Lung microvascular endothelial cell (primary cell): Measurements from ENCODE around the gene ST13. TPM values are rescaled to one million over a fixed set of nuclear protein-coding genes. Genes with fewer than 3 reads are reported as not detected.
"Not testable (repeated sequence)": the region's sequence is repeated elsewhere in the genome, so short reads cannot be mapped to it uniquely, and the experiment has no call there.

Source experiments
- DNase-seq, 2 donors: peaks; one replicate each; pipeline versions ENCODE4 v3.0.0 to v3.0.0-alpha.2; 2010; ENCODE audit warnings: low read depth in 2 of 2
- total RNA-seq: library from RNA; depleted of rRNA; stranded (reverse); fragments of >200 nt; gene quantifications from 2 replicates; pipeline ENCODE4 v1.2.1, GENCODE V29; 2014

ST13 gene
- 158 and 180 TPM in 2 replicates for total RNA-seq

GRCh38 chr22:40856513-40857308, at the start of gene ST13, which contains the start of gene XPNPEP3:
Gene ST13 (minus strand): TSS chr22:40856639. CDS start chr22:40856540, 99 bp downstream.
Gene XPNPEP3 (plus strand): TSS chr22:40857148. CDS start chr22:40857182, 34 bp downstream.
- peak; percentile 97 for DNase-seq

GRCh38 chr22:40904101-40904500, 47.7 kb upstream of the ST13 start:
- DNase-seq: no peak

DNA sequence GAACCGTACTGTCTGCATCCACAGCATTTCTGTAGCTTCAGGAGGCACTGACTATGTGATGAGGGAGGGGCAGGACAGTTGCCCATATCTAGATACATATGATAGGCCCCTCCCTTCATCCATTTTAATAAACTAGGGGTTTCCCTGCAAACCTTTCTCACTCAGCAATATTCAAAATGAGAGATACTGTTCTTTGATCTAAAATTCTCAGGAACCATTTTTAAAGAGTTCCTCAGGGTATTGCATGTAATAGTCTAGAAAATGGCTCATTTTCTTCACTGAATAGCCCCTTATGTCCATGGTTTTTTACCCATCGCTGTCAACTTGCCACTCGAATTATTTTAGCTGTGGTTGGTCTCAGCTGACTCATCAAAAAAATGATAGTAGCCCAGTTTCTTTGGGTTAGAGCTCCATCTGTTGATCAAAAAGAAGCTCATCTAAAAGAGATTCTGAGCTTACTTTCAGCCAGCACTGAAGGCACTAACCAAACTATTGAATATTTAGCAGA, 42.5 kb upstream of the ST13 start:
- DNase-seq: peak; percentile 62 to 78

GRCh38 chr22:40894417-40894816, 38.0 kb upstream of the ST13 start:
- DNase-seq: no peak

DNA sequence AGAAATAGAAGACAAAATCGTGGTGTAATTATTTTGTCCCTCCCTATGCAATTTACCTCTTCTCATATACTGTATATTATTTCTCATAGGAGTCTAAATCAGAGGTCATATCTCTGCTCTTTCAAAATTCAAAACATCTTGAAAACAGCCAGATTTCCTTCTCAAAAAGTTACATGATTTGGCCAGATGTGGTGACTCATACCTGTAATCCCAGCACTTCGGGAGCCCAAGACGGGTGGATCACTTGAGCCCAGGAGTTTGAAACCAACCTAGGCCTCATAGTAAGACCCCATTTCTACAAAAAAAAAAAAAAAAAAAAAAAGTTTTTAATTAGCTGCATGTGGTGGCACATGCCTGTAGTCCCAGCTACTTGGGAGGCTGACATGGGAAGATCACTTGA, 34.4 kb upstream of the ST13 start:
- DNase-seq: no peak

DNA sequence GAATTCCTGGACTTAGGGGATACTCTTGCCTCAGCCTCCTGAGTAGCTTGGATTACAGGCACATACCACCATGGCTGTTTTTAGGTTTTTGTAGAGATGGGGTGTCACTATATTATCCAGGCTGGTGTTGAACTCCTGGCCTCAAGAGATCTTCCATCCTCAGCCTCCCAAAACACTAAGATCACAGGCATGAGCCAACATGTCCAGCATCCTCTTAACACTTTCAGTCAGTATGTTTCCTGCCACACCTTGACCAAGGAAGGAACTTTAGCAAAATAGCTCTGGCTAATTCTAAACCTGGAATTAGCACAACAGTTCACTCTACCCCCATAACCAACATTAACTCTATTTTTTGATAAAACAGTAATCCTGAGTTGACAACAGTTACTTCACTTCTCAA, 32.7 kb upstream of the ST13 start:
- DNase-seq: no peak

DNA sequence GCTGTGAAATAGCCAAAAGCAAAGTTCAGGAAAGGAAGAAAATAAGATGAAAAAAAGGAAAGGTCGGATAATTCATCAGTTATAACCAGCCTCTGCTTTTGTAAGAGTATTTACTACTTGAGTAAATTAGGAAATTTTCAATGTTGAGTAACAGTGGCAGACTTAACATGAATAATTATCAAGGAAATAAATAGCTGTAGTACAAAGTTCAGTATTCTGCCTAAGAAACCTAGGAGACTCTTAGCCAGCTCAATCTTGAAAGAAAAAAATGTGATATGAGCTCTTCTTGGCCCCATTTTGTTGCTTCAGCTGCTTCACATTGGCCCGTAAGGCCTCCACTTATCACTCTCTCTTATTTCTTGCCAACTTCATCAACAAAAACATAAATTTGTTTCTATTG, 22.5 kb upstream of the ST13 start:
- no peak for DNase-seq

GRCh38 chr22:40877488-40877887, 21.0 kb upstream of the ST13 start:
- no peak for DNase-seq

DNA sequence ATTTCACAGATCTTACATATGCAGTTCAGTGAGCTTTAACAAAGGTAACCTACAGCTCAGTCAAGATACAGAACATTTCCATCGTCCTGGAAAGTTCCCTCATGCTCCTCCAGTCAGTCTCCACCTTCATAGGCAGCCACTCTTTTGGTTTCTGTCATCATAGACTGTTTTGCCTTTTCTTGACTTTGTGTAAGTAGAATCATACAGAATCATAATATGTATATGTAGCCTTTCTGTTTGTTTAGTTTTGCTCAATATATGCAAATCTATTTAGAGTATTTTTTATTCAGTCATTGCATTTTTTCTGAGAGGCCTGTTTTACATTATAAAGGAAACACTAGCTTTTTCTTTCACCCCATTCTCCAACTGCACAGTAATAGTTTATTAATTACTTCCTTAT, 20.5 kb upstream of the ST13 start:
- DNase-seq: no peak

DNA sequence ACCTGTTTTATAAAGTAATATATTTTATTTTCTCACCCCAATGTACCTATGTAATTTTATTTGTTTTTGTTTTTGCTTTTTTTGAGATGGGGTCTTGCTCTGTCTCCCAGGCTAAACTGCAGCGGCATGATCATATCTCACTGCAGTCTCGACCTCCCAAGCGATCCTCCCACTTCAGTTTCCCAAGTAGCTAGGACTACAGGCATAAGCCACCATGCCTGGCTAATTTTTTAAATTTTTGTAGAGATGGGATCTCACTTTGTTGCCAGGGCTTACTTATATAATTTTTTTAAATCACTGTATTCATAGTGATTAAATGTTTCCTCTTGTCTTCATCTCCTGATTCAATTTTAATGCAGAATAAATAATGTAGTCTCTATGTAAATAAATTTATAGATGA, 18.7 kb upstream of the ST13 start:
- DNase-seq: no peak

- no peak for DNase-seq
Observed at GRCh38 chr22:40874016-40874415, 17.6 kb upstream of the ST13 start.

- DNase-seq: not testable (repeated sequence)
Observed at GRCh38 chr22:40868379-40868778, 11.9 kb upstream of the ST13 start.

DNA sequence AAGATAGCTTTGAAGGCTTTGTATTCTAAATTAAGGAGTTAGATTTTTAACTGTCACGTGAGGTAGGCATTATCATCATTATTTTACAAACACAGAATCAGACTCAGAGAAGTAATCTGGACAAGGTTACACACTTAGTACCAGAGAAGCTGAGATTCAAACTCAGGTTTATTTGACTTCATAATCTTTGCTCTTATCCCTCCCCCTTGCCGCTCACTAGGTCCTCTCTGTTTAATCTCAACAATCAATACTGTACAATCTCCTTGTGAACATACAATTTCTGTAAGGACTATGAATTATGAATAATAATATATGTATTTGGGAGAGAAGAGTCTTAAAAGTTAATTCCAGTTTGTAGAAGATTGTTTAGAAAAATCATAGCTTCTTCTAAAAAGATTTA, 10.7 kb upstream of the ST13 start:
- DNase-seq: no peak

- DNase-seq: no peak
Observed at GRCh38 chr22:40862537-40862936, 6.1 kb upstream of the ST13 start.

GRCh38 chr22:40862013-40862412, 5.6 kb upstream of the ST13 start, which contains the start of gene DNAJB7:
Gene DNAJB7 (minus strand): TSS chr22:40862113. CDS start chr22:40861994, 119 bp downstream.
- DNase-seq: no peak

DNA sequence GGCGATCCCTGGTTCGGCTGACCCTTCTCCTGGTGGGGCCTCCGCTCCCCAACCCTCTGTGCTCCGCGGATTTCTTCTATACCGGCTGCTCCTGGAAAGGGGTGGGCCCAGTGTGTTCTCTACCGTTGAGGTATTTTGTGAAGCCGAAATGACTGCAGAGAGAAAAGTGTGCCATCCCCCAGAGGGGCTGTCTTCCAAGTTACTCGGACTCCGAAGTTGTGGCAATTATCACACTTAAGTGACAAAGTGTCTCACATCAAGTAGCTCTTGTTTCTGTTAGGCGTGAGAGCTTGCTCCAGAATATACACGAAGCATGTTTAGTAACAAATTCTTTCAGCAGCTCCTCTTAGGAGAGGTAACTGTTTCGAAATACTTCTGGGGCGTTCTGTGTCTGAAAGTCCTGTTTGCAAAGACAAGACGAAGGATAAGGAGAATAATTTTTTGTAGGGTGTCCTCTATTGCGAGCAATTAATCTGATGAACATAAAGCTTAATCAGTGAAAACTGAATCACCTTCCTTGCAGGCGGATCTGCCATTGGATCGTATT, 943 bp upstream of the ST13 start:
- no peak for DNase-seq

GRCh38 chr22:40855979-40856512, 393 bp downstream of the ST13 start:
- DNase-seq: peak; percentile 10 to 44

GRCh38 chr22:40855071-40855978, 1.1 kb downstream of the ST13 start:
- DNase-seq: peak; percentile 7 to 50

GRCh38 chr22:40853961-40854360, 2.5 kb downstream of the ST13 start:
- no peak for DNase-seq

GRCh38 chr22:40853333-40853732, 3.1 kb downstream of the ST13 start:
- no peak for DNase-seq

DNA sequence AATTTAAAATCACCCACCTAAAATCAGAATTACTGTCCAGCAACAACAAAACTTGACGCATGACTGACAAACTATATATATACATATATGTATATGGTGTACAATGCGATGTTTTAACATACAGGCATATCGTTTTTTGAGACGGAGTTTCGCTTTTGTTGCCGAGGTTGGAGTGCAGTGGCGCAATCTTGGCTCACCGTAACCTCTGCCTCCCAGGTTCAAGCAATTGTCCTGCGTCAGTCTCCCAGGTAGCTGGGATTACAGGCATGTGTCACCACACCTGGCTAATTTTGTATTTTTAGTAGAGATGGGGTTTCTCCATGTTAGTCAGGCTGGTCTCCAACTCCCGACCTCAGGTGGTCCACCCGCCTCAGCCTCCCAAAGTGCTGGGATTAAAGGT, 10.6 kb downstream of the ST13 start:
- not testable (repeated sequence) for DNase-seq

GRCh38 chr22:40844951-40845350, 11.5 kb downstream of the ST13 start:
- DNase-seq: no peak
